Renal cortical epithelial cell (primary cell): Measurements from ENCODE around the gene TXNDC9. TPM values are rescaled to one million over a fixed set of nuclear protein-coding genes. Genes with fewer than 3 reads are reported as not detected.
"Not testable (repeated sequence)": the region's sequence is repeated elsewhere in the genome, so short reads cannot be mapped to it uniquely, and the experiment has no call there.

Experiments used
- DNase-seq: peaks from one replicate; pipeline ENCODE4 v3.0.0-alpha.2; 2011; ENCODE audit warnings: low read depth
- total RNA-seq: library from RNA; depleted of rRNA; stranded (reverse); fragments of >200 nt; gene quantifications from 2 replicates; pipeline ENCODE4 v1.2.3, GENCODE V29; 2014

Gene TXNDC9, protein sequence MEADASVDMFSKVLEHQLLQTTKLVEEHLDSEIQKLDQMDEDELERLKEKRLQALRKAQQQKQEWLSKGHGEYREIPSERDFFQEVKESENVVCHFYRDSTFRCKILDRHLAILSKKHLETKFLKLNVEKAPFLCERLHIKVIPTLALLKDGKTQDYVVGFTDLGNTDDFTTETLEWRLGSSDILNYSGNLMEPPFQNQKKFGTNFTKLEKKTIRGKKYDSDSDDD
- total RNA-seq, result 114 and 179 TPM in 2 replicates

DNA sequence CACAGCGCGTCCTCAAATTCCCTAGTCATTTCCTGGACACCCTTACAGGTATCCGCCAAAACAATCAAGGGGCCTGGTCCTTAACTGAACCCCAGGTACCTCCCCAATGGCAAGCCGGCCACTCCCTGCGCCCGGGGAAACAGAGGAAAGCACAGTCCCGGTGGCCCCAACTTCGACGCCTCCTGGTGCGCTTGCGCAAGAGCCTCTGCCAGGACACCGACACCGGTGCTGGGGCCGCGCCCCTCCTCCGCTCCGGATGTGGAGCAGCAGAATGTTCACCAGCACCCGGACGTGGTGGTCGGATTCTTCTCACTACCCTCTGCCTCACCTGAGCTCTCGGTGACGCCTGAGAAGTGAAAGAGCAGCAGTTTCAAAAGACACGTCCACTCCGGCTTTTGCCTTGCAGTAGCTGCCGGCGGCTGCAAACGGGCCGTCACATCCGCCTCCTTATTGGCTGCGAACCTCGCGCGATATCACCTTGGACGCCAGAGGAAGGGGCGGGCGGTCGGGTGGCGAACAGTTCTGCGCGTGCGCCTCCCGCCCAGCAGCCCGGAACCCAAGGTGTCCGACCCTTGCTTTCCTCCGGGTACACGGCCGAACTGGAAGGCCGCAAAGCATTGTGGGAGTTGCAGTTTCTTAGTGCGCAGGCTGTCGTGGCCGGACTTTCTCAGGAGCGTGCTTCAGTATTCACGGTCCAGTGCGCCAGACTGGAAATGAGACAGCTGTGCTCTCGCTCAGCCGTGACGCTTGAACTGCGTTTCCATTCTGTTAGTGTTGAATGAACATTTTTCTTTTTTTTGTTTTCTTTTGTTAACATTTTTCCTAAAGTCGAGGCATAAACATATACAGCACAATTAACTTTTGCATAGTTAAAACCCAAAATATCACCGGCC lies at the start of gene TXNDC9:
Gene TXNDC9, minus strand, starts transcription at position 423 of the 893 bp plus-strand sequence. CDS start 3,123 bp downstream, outside the sequence.
- DNase-seq, result peak; percentile 99

DNA sequence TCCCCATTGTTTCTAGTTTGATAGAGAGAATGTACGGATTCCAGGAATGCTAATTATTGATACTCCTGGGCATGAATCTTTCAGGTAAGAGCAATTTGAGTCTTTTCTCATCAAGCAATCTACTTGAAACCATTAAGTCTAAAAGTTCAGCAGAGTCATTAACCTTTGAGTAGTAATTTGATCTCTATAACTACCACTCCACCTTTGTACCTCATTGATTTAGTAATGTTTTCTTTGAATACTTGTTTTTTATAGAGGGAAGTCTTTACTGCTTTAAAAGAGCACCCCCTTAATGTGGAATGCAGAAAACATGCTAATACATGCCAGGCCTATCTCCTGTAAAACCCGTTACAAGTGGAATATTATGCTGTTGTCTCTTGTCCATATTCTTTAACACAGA lies 46.0 kb upstream of the TXNDC9 start:
- DNase-seq, result peak; percentile 33

DNA sequence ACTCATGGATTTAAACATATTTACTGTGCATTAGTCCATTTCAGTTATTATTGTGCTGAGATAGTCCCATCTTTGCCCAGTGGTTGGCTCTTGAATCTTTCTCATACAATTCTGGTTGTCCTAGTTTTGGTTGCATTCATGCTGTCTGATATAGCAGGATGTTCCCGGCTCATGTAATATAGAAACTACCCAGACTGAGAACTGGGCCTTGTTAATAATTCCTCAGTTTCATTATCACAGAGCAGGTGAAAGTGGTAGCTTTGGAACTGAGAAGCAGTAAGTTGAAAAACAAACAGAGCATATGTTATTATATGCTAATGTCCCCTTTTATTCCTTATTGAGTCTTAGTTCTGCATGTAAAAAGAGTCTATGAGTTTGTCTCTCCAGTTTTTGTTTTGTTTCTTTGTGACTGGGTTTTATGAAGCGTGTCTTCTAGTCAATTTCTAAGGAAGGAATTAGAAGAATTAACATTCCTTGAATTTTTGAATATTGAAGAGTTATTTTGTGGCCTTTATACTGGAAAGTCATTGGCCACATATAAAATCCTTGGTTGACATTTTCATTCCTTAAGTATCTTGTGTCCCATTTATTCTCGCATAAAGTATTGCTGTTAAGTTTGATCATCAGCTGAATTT lies 44.4 kb upstream of the TXNDC9 start:
- peak; percentile 94 for DNase-seq

DNA sequence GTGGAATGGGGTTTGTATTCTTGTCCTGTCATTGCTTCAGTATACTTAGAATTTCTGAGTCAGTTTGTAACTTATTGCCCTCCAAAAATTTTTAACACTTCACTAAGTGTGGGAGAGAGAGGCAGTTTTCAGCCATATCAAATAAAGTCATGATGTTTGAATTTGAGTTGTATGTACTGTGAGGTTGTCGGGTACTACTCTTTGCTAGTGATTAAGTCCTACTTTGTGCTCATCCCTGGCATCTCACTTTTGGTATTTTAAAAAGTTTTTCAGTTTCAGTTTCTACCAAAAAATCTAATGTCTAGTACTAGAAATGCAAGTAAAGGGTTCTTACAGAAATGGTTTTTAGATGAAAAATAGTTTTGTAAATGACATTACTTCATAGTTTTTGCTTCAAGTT lies 41.7 kb upstream of the TXNDC9 start:
- no peak for DNase-seq

DNA sequence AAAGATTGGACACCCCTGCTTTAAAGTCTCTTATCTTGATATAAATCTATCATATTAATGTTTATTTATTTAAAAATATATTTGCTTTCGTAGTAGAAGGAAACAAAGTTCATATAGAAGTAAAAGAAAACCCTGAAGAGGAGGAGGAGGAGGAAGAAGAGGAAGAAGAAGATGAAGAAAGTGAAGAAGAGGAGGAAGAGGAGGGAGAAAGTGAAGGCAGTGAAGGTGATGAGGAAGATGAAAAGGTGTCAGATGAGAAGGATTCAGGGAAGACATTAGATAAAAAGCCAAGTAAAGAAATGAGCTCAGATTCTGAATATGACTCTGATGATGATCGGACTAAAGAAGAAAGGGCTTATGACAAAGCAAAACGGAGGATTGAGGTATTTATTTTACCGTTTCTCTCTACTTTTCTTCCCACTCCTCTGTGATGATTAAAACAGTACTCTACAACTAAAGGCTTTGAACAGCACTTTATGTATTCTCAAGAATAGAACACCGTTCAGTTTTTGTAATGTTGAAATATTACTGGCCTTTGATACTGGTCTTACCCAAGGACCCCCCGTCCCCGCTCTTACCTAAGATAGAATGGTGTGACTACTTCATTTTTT lies 40.2 kb upstream of the TXNDC9 start:
- DNase-seq, result no peak

DNA sequence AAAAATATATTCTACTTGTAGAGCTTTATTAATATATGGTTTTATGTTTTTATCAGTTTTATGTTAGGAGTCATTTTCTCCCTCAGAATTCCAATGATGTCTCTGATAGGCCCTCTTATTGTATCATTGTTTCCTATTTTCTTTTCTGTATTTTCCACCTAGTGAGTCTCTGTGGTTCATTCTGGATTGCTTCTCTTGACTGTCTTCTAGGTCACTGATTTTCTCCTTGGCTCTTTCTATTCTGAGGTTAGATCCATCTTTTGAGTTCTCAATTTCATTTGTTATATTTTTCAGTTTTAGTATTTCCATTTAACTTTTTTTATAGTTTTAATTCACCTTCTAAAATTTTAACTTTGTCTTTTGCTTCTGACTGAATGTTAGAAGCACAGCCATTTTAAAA lies 38.6 kb upstream of the TXNDC9 start:
- DNase-seq, result no peak

DNA sequence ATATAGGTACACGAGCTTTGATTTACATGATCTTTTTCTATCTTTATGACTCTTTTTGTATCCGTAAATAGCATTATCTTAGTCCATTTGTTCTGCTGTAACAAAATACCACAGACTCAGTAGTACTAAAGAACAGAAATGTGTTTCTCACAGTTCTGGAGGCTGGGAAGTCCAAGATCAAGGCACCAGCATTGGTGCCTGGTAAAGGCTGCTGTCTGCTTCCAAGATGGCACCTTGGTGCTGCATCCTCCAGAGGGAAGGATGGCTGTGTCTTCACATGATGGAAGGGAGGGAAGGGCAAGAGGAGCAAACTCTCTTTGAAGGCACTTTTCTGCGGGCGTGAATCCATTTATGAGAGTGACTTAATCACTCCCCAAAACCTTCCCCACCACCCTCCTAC lies 37.0 kb upstream of the TXNDC9 start:
- DNase-seq, result no peak

DNA sequence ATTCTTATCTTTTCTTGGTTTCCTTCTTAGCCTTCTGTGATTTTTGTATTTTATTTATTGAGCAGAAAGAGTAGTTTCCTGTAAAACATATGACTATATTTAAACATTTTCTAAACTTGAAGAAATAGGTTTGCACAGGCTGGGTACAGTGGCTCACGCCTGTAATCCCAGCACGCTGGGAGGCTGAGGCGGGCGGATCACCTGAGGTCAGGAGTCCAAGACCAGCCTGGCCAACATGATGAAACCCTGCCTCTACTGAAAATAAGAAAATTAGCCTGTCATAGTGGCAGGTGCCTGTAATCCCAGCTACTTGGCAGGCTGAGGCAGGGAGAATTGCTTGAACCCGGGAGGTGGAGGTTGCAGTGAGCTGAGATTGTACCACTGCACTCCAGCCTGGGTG lies 32.7 kb upstream of the TXNDC9 start:
- not testable (repeated sequence) for DNase-seq

DNA sequence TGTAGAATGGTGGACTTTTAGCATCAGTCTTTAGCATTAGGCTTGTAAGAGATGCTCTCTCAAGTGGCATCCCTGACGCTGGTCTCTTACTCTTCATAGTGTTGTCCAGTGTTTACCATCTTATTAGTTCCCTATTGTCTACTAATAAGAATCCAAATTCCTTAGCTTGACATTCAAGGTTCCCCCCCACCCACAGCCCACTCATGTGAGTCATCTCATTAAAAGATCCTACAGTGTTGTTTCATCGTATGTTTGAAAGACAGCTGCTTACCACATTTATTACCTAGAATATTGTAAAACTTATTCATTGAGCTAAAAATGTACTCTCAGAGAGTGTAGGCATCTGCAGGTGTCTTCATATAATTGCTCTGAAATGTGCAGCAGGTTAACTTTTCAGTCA lies 29.5 kb upstream of the TXNDC9 start:
- no peak for DNase-seq

DNA sequence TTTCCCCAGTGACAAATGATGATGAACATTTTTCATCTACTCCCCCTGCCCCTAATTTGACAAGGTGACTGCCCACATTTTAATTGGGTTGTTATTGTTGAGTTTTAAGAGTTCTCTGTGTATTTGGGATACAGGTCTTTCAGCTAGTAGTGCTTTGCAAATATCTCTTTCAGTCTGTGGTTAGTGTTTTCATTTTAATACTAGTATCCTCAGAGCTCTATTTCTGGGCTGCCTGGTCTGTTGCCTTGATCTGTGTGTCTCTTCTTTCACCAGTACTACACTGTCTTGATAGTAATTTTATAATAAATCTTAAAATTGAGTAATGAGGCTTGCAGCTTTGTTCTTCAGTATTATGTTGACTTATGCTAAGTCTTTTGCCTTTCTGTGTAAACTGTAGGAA lies 20.7 kb upstream of the TXNDC9 start:
- DNase-seq, result no peak

DNA sequence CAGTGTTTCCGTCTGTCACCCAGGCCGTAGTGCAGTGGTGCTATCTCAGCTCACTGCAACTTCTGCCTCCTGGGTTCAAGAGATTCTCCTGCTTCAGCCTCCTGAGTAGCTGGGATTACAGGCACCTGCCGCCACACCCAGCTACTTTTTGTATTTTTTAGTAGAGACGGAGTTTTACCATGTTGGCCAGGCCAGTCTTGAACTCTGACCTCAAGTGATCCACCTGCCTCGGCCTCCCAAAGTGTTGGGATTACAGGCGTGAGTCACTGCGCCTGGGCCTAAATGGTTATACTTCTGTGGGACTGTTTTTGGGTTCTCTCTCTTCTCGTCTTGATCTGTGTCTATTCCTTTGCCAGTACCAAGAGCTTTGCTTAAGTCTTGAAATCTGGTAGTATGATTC lies 18.7 kb upstream of the TXNDC9 start:
- DNase-seq, result not testable (repeated sequence)

DNA sequence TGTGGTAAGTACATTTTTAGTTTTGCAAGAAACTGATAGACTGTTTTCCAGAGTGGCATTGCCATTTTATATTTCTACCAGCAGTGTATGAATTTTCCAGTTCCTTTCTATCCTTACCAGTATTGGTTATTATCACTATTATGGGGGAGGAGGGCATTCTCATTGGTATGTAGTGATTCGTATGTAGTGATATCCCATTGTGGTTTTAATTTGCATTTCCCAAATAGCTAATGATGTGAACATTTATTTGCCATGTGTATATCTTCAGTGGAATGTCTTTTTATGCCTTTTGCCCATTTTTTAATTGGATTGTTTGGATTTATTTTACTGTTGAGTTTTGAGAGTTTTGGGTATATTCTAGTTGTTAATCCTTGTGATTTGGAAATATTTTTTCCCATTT lies 17.9 kb upstream of the TXNDC9 start:
- peak; percentile 33 for DNase-seq

DNA sequence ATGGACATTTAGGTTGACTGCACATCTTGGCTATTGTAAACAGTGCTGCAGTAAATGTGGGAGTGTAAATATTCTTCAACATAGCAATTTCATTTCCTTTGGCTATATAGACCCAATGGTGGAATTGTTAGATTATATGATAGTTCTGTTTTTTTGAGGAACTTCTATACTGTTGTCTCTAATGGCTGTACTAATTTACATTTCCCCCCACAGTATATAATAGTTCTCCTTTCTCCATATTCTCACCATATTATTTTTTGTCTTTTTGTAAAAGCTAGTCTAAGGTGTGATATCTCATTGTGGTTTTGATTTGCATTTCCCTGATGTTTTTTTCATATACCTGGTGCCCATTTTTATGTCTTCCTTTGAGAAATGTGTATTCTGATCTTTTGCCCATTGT lies 14.1 kb upstream of the TXNDC9 start:
- no peak for DNase-seq

DNA sequence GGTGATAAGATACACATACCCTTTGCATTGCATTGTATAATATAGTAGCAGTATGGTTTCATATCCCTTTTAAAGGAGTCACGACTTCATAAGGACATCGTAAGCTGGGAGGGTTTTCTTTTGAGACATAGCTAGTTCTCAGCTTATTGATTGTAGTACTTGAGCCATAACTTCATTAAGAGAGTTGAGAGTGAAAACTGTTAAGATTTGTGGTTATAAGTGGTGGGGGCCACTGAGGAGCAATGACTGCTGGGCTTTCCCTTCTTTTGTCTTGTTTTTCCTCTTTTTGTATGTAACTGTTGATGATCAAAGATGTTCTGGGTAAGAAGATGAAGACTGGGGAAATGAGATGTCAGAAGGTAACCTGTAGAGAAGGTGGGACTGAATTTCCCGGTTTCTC lies 12.0 kb upstream of the TXNDC9 start:
- DNase-seq, result no peak

DNA sequence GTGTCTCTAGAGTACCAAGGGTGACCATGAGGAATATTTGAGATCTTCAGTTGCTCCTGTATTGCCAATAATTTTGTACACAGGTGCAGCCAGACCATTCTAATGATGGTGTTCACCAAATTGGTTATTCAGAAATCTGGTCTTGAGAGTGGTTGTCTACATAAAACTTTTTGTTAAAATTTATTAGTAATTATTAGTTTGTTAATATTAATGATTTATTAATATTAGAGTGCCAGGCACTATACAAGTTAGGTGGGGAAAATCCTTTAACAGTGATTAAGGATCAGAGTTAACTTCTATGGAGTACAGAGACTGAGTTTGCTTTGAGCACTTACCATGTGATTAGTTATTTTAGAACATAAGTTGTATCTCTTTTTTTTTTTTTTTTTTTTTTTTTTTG lies 10.1 kb upstream of the TXNDC9 start:
- no peak for DNase-seq

DNA sequence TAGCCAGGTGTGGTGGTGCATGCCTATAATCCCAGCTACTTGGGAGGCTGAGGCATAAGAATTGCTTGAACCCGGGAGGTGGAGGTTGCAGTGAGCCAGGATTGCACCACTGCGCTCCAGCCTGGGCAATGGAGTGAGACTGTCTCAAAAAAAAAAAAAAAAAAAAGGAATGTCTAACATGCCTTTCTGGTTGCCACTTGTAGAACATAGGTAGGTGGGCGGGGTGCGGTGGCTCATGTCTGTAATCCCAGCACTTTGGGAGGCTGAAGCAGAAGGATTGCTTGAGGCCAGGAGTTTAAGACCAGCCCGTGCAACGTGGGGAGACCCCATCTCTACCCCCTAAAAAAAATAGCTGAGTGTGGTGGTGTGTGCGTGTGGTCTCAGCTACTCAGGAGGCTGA lies 9.3 kb upstream of the TXNDC9 start:
- DNase-seq, result not testable (repeated sequence)

DNA sequence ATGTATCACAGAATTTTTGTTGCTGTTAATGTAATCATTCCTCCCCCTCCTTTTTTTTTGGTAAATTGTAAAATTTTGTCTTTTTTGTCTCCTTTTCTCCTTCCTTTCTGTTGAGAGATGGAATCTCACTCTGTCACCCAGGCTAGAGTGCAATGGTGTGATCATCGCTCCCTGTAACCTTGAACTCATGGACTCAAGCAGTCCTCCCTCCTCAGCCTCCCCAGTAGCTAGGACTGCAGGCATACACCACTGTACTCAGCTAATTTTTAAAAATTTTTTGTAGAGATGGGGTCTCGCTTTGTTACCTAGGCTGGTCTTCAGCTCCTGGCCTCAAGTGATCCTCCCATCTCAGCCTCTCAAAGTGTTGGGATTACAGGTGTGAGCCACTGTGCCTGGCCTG lies 6.4 kb upstream of the TXNDC9 start:
- no peak for DNase-seq

DNA sequence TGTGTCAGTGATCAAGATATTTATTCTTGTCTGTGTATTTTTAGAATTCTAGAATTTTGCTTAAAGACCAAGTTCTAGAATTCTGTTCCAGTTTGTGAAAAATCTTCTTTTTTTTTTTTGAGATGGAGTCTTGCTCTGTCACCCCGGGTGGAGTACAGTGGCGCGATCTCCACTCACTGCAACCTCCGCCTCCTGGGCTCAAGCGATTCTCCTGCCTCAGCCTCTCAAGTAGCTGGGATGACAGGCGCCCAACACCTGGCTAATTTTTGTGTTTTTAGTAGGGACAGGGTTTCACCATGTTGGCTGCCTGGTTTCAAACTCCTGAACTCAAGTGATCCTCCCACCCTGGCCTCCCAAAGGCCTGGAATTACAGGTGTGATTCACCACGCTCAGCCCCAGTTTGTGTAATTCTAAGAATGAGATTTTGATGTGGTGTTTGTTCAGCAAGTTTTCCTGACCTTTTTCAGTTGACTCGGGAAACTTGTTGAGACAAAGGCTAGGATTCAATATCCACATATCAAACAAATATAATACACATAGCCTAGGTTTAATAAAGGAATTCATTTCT lies 4.6 kb upstream of the TXNDC9 start:
- peak; percentile 29 for DNase-seq

DNA sequence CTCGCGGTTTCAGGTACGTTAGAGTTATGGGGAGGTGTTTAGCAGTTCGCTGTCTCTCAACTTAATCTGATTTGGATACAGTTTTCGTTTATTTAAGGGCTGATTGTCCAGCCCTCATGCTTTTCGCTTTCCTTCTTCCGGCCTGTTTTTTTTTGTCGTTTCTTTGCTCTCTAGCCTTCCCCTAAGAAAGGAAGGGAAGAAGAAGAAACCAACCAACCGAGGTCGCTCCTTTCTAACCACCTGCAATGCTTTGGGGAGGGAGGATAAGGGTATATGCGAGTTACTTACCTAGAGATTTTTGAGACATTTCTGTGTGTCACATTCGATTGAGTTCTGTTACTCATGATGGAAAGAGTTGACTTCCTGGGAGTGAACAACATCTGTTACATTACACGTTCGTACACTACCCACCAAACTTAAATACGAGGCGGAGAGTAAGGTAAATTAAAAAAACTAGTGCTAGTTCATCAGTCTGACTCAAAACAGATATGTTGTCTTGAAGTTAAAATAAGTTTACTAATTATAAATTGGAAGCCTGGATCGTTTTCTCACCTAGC lies 2.0 kb upstream of the TXNDC9 start:
- peak; percentile 35 for DNase-seq

DNA sequence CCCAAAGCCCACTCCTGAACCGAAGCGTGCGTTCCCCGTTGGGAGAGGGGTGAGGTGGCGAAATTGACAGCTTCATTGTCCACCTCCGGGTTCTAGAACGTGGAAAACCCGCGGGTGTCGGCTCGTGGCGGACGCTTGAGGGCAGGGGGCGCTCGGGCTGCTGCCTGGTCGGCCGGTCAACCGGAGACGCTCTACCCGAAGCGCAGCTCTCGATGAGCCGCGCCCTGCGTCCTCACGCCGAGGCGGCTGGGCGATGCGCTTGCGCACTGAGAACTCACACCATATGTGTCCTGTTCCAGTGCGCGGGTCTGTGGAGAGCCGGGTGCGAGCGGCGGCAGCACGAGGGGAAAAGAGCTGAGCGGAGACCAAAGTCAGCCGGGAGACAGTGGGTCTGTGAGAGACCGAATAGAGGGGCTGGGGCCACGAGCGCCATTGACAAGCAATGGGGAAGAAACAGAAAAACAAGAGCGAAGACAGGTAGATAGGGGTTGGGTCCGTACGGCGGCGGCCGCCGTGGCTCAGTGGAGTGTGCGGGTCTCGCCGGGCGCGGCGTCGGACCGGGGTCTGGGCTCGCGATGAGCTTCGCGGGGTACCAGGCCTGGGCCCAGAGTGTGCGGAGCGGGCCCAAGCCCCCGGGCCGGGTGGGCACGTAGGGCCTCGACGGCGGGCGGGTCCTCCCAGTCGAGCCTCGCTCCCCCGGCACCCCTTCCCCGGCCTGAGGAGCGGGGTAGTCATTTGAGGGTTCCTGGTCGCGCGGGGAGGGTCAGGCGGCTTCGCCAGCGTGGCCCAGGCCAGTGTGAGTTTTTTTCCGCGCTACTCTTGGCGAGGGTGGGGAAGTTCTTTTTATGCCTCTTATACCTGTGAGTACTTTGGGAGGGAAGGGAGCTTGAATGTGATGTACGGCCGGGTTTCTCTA lies 1.2 kb upstream of the TXNDC9 start, which contains the start of gene EIF5B:
Gene EIF5B, plus strand, starts transcription at position 277 of the 916 bp plus-strand sequence. Its CDS starts 166 bp downstream, at position 443.
- DNase-seq, result peak; percentile 90

DNA sequence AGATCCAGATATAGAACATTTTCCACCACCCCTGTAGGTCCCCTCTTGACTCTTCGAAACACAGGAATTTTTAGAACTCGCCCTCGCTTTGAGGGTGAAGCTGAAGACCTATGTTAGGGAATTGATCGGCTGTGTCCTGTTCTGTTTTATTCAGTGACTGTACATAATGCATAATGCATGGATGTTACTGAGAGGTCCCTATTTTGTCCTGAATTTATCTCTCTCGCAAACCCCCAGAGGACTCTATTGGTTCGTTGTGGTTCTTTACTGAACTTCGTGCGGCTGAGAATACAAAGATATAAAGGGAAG lies 625 bp upstream of the TXNDC9 start:
- DNase-seq, result no peak
